DLD1 (cell line): ENCODE data around the gene YDJC.
"Not testable (repeated sequence)": the region's sequence is repeated elsewhere in the genome, so short reads cannot be mapped to it uniquely, and the experiment has no call there.

Experiments
- in situ Hi-C: cut with HindIII; loops from 2 replicates; pipeline ENCODE4 v1.10.0; 2017; ENCODE audit warnings: low sequenced_read_pairs

Gene YDJC

DNA sequence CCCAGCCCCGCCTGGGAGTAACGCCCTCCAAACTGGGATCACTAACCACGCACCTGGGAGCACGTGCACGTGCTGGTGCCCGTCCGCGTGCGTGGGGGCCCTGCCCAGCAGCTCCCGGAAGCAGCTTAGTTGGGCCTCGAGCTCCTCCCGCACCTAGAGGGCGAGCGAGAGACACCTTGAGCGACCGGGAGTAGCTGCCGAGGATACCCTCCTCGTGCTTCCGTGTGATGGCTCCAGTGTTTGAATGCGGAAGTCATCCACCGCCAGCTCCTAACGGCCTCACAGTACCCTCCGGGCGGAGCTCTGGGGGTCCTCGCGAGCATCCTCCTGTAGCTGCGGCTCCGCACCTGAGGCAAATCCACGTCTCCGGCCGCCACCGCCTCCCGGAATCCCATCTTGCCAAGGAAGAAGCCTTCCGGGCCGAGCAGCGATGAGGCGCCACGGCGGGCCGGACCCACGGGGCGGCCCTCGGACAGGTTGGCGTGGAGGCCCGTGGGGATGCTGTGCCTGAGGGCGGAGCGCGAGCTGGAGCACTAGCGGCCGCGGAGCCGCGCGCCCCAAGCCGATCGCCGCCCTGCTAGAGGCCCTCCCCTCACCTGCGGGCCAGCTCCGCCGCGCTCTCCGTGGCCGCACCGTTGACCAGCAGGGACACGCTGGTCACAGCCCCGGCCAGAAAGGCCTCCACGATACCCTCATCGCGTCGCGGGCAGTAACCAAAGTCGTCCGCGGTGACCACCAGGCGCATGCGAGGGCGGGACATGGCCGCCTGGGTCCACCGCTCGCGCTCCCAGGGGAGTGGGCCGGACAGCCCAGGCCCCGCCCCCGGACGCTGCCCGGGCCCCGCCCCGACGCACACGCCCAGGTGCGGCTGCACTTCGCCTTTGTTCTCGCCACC, at the start of gene YDJC:
YDJC (minus strand) TSS at position 768 of the 895 bp plus-strand sequence; CDS start at position 760, 8 bp downstream.
- in situ Hi-C loops, result no loop called here

DNA sequence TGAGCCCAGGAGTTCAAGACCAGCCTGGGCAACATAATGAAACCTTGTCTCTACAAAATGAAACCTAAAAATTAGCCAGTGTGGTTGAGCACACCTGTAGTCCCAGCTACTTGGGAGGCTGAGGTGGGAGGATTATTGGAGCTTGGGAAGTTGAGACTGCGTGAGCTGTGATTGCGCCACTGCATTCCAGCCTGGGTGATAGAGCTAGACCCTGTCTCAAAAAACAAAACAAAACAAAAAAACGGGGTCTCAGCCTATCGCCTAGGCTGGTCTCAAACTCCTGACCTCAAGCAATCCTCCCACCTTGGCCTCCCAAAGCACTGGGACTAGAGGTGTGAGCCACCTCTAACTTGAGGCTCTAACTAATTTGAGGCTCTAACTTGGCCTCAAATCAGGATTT, 49.6 kb upstream of the YDJC start:
- in situ Hi-C loops, result no loop called here

DNA sequence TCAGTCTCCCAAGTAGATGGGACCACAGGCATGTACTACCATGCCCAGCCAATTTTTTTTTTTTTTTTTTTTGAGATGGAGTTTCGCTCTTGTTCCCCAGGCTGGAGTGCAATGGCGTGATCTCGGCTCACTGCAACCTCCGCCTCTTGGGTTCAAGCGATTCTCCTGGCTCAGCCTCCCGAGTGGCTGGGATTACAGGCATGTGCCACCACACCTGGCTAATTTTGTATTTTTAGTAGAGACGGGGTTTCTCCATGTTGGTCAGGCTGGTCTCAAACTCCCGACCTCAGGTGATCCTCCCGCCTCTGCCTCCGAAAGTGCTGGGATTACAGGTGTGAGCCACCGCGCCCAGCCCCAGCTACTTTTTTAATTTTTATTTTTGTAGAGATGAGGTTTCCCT, 49.0 kb upstream of the YDJC start:
- in situ Hi-C loops, result not testable (repeated sequence)

DNA sequence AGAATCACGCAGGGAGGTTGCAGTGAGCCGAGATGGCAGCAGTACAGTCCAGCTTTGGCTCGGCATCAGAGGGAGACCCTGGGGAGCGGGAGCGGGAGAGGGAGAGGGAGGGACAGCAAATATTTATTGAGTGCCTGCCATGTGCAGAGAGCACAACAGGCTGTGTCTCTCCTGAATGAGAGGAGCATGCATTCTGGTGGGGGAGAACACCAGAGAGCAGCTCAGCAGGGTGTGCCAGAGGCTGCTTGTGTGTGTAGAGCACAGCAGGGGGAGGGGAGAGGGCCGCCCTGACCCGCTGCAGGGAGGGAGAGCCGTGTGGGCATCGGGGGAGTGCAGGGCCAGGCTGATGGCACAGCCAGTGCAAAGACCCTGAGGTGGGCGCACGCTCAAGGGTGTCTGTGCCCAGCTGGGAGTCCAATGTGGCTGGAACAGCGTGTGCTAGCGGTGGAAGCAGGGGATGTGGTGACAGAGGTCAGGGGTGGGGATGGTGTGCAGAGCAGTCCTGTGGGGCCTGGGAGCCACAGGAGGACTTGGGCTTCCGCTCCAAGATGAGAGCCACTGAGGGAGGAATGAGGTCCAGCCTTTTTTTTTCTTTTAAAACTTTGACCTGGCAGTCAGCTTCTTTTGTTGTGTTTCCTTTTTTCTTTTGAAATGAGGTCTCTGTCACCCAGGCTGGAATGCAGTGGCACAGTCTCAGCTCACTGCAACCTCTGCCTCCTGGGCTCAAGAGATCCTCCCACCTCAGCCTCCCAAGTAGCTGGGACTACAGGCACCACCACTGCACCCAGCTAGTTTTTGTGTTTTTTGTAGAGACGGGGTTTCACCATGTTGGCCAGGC, 48.0 kb upstream of the YDJC start:
- in situ Hi-C loops, result no loop called here

DNA sequence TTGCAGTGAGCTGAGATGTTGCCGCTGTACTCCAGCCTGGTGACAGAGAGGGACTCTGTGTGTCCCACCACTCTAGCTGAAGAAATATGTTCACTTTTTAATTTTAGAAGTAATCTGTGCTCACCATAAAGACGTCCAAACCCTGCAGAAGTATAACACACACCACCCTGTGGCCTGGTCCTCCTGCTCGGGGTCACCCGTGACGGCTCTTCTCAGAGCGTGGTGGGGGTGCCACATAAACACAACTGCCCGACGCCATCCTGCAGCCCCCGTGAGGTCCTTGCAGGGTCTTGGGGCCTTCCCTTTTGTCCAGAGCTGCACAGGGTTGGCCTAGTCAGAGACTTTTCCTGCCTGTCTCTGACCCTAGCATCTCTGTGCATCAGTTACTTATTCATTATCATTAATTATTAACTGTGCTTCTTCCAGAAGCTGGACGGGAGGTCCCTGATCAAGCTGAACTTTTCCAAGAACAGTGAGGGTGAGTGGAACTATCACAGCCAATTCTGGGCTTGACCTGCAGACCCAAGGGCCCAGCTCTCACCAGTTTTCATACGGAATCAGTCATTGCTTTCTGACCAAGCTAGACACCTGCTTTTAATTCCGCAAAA, 44.9 kb upstream of the YDJC start:
- in situ Hi-C loops, result no loop called here

- in situ Hi-C loops, result no loop called here
These were observed 43.9 kb upstream of the YDJC start for GRCh38 chr22:21673534-21674321.

GRCh38 chr22:21672107-21672629, 42.3 kb upstream of the YDJC start:
- in situ Hi-C loops, result no loop called here

DNA sequence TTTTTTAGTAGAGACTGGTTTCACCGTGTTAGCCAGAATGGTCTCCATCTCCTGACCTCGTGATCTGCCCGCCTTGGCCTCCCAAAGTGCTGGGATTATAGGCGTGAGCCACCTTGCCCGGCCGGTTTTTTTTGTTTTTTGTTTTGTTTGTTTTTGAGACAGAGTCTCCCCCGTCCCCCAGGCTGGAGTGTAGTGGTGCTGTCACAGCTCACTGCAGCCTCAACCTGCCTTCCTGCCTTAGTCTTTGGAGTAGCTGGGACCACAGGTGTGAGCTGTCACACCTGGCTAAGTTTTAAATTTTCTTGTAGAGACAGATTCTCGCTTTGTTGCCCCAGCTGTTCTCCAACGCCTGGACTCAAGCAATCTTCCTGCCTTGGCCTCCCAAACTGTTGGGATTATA, 39.2 kb upstream of the YDJC start:
- in situ Hi-C loops, result no loop called here

DNA sequence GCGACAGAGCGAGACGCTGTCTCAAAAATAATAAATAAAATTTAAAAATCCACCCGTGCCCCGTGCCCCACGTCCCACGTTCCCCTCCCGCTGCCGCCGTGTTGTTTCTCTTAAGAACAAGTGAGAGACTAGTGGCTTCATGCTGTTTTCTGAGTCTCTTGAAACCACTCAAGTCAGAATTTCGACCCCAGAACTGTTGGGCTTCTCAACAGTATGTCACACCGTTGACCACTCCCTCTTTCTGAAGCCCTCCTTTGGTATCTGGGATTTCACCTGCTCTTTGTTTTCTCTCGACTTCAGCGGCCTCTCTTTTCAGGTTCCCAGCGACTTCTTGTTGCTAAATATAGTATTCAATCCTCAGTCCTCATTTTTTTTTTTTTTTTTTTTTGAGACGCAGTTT, 37.0 kb upstream of the YDJC start:
- in situ Hi-C loops, result no loop called here

DNA sequence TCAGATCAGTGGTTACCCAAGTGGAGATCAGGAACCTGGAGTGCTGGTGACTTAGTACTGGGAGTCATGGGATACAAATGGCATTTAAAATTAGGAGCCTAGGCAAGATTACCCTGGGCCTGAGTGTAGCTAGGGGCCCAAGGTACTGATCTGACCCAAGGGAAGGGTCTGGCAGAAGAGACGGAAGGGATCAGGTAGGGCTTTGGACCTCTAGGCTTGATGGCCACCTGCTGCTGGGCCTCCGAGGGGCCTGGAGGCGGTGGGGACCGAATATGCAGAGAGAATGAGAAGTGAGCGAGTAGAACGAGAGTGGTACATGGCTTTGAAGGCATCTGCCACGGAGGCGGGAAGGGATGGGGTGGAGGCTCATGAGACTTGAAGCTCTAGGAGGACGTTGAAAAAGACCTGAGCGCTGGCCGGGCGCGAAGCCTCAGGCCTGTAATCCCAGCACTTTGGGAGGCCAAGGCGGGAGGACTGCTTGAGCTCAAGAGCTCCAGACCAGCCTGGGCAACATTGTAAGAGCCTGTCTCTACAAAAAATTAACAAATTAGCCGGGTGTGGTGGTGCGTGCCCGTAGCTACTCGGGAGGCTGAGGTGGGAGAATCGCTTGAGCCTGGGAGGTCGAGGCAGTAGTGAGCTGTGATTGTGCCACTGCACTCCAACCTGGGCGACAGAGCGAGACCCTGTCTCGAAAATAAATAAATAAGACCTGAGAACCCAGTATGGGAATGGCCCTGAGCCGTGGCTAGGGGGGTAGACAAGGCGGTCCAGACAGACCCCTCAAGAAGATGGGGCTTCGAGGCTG, 35.4 kb upstream of the YDJC start:
- in situ Hi-C loops, result no loop called here

GRCh38 chr22:21663738-21664137, 33.9 kb upstream of the YDJC start:
- in situ Hi-C loops, result no loop called here

GRCh38 chr22:21661991-21662390, 32.2 kb upstream of the YDJC start:
- in situ Hi-C loops, result no loop called here

GRCh38 chr22:21660904-21661303, 31.1 kb upstream of the YDJC start:
- in situ Hi-C loops, result no loop called here

GRCh38 chr22:21659864-21660525, 30.2 kb upstream of the YDJC start:
- in situ Hi-C loops, result no loop called here

DNA sequence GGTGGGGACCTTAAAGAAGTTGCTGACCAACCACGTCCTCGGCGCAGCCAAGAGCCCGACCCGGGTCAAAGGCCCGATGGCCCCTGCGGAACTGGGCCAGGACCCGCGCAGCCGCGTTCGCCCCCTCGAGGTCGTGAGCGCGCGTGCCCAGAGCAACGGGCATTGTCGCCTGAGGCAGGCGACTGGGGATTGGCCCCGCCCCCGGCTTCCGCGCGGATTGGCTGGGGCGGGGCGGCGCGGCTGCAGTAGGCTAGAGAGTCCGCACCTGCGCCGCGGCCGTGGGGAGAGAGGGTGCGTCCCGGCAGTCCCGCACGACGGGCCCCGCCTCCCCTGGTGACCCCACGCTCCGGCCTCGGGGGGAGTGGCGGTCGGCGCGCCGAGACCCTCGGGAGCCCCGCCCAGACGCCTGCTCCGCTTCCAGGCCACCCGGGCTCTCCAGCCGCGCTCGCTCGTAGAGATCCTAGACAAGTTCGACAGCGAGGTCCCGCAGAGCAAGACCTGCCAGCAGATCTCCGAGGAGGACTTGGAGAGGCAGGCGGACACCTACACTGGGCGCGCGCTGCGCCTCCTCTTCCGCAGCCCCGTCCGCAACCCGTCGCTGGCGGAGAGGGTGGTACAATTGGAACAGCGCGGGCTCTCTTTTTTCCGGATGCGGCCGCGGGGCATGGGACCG, 27.7 kb upstream of the YDJC start:
- in situ Hi-C loops, result no loop called here

- in situ Hi-C loops, result no loop called here
These were observed 27.2 kb upstream of the YDJC start for GRCh38 chr22:21657020-21657359.

- in situ Hi-C loops, result no loop called here
These were observed 23.0 kb upstream of the YDJC start for GRCh38 chr22:21652547-21653545.
